Measurements from ENCODE around the gene PSORS1C2.

PSORS1C2 gene

GRCh38 chr6:31140643-31141042, 1.8 kb upstream of the PSORS1C2 start:
- no peak for DNase-seq (ENCODE audit: low spot score)

- DNase-seq (ENCODE audit: low spot score): peak; percentile 58
Observed at GRCh38 chr6:31139599-31139998, 733 bp upstream of the PSORS1C2 start.

GRCh38 chr6:31135710-31136109, 3.2 kb downstream of the PSORS1C2 start:
- no peak for DNase-seq (ENCODE audit: low spot score)

- DNase-seq (ENCODE audit: low spot score): no peak
Observed at GRCh38 chr6:31132806-31133205, 6.1 kb downstream of the PSORS1C2 start.

DNA sequence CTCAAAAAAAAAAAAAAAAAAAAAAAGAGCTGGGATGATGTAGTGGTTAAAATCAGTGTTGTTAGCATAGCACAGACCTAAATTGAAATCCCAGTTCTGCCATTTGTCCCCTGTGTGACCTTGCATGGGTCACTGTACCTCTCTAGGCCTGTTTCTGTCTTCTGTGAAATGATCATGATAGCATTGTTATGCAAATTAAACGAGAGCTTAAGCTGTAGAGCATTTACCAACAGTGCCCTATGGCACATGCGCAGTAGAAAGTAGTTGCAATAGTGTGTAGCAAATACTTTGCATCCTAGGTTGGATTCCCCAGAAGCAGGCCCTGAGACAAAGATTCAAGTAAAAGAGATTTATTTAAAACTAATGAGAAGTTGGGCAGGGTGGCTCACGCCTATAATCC, 7.3 kb downstream of the PSORS1C2 start:
- no peak for DNase-seq (ENCODE audit: low spot score)

- no peak for DNase-seq (ENCODE audit: low spot score)
Observed at GRCh38 chr6:31130751-31131150, 8.1 kb downstream of the PSORS1C2 start.

DNA sequence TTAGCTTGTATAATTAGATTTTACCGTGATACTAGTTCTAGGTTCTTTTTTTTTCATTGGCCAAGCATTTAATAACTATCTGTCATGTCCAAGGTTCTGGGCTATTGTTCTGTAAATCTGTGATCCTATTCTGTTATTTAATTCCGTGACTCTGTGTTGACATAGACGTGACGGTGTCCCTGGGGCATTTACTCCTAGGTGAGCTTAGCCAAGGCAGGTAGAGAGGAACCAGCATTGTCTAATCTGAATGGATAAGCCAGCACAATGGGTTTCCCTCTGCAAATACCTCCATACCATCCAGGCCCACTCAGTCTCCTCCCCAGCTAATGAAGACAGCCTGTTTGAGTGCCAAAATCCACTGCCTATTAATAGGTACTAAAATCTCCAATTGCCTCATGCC, 9.7 kb downstream of the PSORS1C2 start:
- DNase-seq (ENCODE audit: low spot score): no peak

DNA sequence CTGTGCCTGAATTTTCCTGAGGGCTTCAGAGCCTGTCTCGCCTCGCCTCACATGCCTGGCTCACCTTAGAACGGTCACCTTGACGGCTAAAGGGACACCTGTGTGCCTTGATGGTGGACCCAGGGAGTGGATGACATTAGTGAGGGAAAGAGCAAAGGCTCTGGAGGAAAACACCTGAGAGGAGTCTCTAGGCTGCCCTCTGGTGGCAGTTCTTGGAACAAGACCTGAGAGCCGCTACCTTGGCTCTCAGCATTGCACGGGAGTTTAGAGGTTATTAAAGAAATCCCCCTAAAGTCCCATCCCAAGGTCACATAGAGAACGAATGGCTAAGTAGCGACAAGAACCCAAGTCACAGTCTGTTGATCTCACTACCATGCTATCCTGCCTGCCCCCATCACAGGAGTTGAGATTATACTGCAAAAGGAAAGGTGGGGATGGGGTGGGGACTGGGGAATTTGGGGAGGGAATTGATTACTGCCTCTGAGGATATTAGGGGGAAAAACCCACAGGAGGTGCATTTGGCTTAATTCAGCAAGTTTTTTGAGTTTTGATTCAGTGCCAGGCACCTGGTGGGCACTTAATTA, 10.7 kb downstream of the PSORS1C2 start:
- DNase-seq (ENCODE audit: low spot score): no peak

DNA sequence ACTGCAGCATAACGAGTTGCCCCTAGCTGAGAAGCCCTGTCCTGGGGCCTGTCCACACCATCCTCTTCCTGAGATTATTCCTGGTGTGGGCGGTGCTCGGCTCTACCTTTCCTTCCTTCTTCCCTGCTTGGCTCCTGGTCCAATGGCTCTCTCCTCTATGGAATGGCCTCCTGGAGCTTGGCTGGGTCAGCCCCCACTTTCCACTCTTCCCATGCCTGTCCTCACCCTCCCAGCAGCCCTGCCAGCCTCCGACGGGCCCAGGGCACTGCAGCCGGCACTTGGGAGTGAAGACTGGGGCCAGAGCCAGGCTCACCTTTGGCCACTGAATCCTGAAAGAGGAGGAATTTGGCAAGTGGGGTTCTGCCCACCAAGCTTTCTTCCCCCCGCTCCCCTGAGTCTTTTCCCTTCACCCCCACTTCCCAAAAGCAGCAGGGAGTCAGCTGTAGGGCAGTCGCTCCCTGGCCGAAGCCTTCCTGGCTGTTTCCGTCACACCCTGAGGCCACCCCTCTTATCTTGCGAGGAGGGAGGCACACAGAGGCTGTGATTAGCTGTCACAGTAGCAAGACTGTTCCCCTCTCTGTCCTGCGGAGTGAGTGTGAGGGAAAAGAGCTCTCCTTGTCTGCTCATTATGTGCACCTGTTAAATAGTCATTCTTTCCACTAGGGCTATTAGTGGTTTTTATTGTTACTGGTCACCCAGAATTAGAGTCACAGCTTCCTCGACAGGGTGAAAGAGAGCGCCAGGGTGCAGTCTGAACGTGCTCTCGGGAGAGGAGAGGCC, 12.3 kb downstream of the PSORS1C2 start:
- no peak for DNase-seq (ENCODE audit: low spot score)

DNA sequence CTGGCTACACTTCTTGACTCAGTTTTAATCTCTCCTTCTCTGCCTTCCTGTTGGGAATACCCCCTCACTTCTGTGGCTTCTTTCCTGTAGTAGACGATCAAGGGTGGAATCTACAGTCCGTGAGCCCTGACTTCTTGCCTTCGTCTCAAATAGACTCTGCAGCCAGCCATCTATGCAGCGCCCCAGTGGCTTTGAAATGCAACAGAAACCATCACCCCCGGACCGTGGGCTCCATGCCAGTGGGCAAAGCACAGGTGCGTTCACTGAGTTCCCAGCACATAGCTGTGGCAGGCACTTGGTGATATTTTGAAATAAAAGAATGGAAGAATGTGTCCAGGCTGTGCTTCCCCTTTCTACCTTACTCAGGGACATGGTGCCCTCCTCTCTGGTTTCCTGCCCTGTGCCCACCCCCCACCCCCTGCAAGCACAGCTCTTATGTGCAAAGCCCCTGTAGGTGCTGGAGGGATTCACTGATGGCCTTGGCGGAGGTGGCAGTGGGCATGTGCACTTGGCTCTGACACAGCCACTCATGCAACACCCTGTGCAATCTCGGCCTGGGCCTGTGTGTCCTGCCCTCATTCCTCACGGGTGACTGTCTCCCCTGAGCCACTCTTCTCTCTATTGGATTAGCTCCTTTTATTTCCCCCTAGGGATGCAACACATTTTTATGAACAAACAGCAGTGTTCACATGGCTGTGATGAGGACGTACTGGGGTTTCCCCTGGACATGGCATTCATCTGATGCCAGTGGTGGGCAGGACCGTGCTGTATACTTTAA, 13.1 kb downstream of the PSORS1C2 start:
- DNase-seq (ENCODE audit: low spot score): no peak

GRCh38 chr6:31125162-31125561, 13.7 kb downstream of the PSORS1C2 start:
- DNase-seq (ENCODE audit: low spot score): no peak

DNA sequence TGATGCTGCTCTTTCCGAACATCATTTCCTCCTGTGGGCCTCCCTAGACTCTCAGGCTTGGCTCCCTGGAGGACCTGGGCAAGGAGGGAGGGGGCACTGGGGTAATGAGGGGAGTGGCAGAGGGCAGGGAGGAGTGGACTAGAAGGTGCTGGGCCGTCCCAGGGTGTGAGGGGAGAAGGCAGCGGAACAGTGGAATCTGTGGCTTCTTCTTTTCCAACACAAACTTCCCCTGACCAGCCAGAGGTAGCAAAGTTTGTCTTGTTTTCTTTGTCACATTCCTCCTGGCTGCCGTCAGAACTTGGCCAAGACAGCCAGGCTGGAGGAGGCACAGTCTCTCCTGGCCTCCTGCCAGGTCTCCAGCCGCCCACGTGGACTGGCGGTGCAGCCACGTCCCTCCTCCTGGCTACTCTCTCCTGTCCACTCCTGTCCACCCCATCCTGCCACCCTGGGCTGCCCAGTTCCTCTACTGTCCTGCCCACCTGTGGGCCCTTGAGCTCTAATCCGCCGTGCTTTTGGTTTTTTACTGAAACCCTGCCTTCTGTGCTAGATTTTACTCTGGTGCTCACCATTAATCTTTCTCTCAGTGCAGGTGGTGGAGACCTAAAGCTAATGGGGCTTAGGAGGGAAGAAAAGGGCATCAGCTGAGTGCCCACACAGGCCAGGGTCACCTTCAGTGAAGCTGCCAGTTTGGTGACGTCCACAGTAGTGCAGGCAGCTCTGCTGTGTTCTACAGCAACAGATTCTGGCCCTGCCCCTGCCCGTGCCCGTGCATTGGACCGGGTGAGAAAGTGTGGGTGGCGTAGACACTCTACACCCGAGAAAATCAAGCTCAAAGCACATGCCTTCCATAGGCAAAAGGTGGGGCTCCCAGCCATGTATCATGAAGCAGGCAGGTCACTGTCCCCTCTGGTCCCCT, 15.8 kb downstream of the PSORS1C2 start:
- no peak for DNase-seq (ENCODE audit: low spot score)

DNA sequence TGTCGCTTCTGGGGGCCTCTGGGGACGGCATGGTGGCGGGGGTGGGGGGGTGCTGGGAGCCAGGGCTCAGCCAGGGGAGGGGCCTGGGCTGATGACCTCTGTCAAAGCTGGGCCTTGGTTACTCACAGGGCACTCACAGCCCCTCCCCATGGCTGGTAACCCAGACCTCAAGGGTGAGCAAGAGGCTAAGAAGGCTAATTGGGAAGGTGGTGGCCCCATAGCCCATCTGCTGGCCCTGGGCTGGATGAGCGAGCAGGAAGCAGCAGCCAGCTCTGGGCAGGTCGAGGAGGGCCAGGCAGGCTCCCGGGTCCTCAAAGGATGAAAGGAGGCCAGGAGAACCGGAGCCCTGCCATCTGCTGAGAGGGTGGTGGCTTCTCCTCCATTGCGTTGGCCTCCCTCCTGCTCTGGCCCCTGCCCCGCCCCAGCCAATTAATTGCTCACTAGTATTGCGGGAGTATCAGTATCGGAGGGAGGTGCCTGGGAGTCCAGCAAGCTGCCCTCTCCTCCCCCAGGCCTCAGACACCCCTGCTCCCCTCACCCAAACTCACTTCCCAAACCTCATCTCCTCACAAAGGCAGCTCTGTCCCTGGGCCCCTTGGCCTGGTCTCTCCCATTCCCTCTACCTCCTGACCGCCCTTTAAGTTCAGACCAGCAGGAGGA, 17.6 kb downstream of the PSORS1C2 start:
- no peak for DNase-seq (ENCODE audit: low spot score)

- no peak for DNase-seq (ENCODE audit: low spot score)
Observed at GRCh38 chr6:31120151-31120915, 18.5 kb downstream of the PSORS1C2 start, which contains the start of gene CDSN. Gene CDSN (minus strand): TSS chr6:31120446. CDS start chr6:31120419, 27 bp downstream.

DNA sequence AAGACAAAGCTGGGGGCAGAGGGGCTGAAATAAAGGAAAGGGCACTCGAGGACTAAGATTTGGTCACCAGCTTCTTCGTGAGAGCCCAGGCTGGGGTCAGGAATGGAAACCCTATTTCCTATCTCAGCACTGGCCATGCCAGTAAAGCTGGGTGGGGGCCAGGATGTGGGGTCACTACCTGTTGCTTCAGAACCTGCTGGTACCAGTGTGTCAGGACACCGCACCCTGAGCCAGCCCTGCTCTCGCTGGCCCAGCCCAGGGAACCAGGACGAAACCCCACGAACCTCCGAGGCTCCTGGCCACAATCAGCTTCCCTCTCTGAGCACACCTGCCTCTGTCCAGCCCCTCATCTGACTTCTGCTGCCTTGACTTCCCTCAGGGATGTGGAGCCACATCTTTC, 20.7 kb downstream of the PSORS1C2 start:
- DNase-seq (ENCODE audit: low spot score): no peak

DNA sequence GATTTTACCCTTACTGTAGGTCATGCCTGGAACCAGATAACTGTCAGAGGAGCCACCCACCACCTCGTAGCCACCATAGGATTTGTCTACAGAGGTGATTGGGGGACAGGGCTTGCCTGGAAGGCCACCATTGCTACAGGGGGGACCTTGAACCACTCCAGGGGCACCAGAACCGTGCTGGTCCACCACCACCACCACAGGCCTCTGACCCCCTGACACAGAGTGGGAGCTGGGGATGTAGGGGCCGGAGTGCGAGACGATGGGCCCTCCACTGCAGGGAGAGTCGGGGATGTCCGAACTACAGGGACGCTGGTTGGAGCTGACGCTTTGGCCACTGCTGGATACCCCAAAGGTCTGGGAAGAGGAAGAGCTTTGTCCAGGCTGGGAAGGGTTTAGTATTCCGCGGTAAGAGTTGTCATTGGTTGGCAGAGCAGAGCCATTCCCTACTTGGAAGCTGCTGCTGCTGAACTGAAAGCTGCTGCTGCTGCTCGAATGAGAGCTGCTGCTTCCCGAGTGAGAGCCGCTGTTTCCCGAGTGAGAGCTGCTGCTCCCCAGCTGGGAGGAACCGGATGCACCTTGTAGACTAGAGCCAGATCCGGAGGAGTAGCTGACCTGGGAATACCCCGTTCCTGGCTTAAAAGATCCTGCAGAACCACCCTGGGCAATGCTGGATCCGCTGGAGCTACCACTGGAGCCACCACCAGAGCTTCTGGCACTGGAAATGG, 22.0 kb downstream of the PSORS1C2 start:
- no peak for DNase-seq (ENCODE audit: low spot score)

GRCh38 chr6:31115941-31116560, 22.8 kb downstream of the PSORS1C2 start:
- no peak for DNase-seq (ENCODE audit: low spot score)

DNA sequence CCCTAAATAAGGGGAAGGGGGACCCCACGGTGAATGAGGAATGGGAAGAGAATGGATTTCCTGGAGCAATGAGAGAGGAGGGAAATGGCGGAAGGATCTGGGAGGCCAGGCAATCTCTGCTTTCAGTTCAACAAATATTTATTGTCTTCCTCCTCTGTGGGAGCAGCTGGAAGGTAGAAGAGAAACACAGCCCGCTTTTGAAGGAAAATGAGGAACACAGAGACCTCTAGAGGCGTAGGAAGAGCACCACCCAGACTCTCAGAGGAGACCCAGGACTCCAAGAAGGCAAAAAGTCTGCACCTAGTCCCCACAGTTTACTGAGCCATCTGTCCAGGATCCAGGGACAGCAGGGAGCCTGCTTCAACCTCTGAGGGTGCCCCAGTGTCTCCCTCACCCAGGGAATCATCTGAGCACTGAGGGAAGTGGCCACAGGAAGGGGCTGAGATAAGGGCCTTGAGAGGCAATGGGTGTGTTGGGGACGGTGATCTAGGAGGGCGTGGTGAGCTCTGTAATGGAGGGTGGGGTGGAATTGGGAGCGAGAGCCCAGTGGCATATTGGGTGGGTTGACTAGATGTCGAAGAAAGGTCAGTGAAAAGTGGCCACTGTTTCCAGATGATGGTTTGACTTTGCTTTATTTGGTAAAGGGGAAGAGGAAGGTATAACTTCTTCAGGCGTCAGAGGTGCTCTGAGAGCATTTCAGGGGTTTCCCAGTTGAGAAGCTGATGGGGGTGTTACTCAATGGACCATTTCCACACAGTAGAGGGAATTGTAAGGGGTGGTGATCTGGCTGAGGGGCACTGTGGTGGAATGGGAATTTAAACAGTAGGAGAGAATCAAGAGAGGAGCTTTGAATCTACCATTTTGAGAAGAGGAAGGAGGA, 23.7 kb downstream of the PSORS1C2 start:
- no peak for DNase-seq (ENCODE audit: low spot score)

GRCh38 chr6:31114541-31114878, 24.4 kb downstream of the PSORS1C2 start, which contains the start of gene PSORS1C1:
Gene PSORS1C1 (plus strand): TSS chr6:31114800. CDS start chr6:31129633, 14,833 bp downstream.
- DNase-seq (ENCODE audit: low spot score): peak; percentile 42
